ENCODE results near the gene PRRT2. TPM values are rescaled to one million over a fixed set of nuclear protein-coding genes. Genes with fewer than 3 reads are reported as not detected.

PRRT2 gene
- polyA plus RNA-seq, 2 of the 4 experiments (the other 2 are of a cell fraction): 0.25 to 0.44 TPM

DNA sequence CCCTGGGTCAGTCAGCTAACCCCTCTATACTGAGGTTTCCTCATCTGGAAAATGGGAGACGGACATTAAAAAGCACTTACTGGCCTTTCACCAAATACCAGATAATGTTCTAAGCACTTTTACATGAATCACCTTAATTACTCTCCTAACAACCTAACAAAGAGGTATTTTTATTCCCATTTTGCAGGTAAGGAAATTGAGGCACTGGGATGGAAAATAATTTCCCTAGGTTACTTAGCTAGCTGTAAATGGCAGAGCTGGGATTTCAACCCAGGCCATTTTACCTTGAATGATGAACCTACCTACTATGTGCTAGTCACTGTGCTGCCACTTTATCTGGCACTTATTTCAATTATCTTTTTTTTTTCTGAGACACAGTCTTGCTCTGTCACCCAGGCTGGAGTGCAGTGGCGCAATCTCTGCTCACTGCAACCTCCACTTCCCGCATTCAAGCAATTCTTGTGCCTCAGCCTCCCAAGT lies 17.7 kb upstream of the PRRT2 start:
- no peak overlapping the region for H3K27ac ChIP-seq
- no peak for DNase-seq (ENCODE audit: low read depth in 1 of 2, low spot score in 1 of 2)
- ChIA-PET POLR2A (interaction anchor here (0.6 kb wide), 1 partner anchor 10 kb away, joined by 3 read pairs; no protein-coding TSS in a partner anchor), CTCF (interaction anchor here (0.7 to 1.4 kb wide), 5 partner anchors 13 to 103 kb away, joined by 3 to 4 read pairs (median 3); no protein-coding TSS in a partner anchor)
- 97% methylated on average over 3 of the region's 3 CpGs for WGBS (ENCODE audit: missing lambda C conversion rate)
- ATAC-seq: no peak
- H3K4me1 ChIP-seq: peaks cover 20% of the 10 kb centered on the region
- TF ChIP-seq POLR2A (IDR thresholded peaks at IDR 0.05; ENCODE audit: low read length): no peak
- no peak for TF ChIP-seq CHD4 (IDR thresholded peaks at IDR 0.05; ENCODE audit: borderline replicate concordance)
- H3K4me2 ChIP-seq: no peak overlapping the region
- no peak for FAIRE-seq
- H3K9me3 ChIP-seq: no peaks in the 10 kb centered on the region
- no peak overlapping the region for H3K4me3 ChIP-seq

DNA sequence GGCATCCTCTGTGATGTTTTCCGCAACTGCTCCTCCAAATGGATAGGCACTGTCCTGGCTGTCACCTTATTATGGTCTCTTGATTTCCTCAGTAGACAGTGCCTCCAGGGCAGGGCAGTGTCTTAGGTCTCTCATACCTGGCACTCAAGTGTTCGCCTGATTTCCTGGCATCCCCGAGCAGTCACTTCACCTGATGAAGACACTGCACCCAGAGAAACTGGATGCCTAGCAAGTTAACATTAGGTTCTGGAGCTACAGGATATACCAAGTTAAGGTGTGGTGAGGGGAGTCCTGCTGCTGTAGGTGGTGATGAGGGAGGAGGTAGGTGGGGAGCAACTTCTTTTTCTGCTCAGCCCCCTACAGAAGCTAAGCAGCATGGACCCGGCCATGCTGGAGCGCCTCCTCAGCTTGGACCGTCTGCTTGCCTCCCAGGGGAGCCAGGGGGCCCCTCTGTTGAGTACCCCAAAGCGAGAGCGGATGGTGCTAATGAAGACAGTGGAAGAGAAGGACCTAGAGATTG lies 9.5 kb upstream of the PRRT2 start:
- POLR2A ChIA-PET: no interaction called here
- Histone ChIP-seq H3K4me2 (no peak overlapping the region), H3K27ac (no peak overlapping the region), H3K9me3 (no peaks in the 10 kb centered on the region), H3K4me1 (peaks cover 13% of the 10 kb centered on the region), H3K4me3 (no peak overlapping the region)
- CTCF ChIA-PET: interaction anchor here (0.8 to 7.2 kb wide), 7 partner anchors 12 to 102 kb away, joined by 3 to 54 read pairs (median 9); partner anchors contain the start of genes KIF22, MVP and PAGR1
- 91% methylated on average over 8 of the region's 8 CpGs for WGBS (ENCODE audit: missing lambda C conversion rate)
- TF ChIP-seq, protein P1, sequence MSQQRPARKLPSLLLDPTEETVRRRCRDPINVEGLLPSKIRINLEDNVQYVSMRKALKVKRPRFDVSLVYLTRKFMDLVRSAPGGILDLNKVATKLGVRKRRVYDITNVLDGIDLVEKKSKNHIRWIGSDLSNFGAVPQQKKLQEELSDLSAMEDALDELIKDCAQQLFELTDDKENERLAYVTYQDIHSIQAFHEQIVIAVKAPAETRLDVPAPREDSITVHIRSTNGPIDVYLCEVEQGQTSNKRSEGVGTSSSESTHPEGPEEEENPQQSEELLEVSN (IDR thresholded peaks at IDR 0.05; ENCODE audit: borderline replicate concordance, low read depth): no peak
- no peak for TF ChIP-seq KDM1A (IDR thresholded peaks at IDR 0.05; ENCODE audit: low read depth)
- no peak for TF ChIP-seq FOSB (CRISPR knock-in tag; IDR thresholded peaks at IDR 0.05)
- no peak for TF ChIP-seq KDM5A (IDR thresholded peaks at IDR 0.05)
- TF ChIP-seq ESRRA (IDR thresholded peaks at IDR 0.05; ENCODE audit: borderline replicate concordance, low read length): no peak
- TF ChIP-seq, protein P2, sequence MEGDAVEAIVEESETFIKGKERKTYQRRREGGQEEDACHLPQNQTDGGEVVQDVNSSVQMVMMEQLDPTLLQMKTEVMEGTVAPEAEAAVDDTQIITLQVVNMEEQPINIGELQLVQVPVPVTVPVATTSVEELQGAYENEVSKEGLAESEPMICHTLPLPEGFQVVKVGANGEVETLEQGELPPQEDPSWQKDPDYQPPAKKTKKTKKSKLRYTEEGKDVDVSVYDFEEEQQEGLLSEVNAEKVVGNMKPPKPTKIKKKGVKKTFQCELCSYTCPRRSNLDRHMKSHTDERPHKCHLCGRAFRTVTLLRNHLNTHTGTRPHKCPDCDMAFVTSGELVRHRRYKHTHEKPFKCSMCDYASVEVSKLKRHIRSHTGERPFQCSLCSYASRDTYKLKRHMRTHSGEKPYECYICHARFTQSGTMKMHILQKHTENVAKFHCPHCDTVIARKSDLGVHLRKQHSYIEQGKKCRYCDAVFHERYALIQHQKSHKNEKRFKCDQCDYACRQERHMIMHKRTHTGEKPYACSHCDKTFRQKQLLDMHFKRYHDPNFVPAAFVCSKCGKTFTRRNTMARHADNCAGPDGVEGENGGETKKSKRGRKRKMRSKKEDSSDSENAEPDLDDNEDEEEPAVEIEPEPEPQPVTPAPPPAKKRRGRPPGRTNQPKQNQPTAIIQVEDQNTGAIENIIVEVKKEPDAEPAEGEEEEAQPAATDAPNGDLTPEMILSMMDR (IDR thresholded peaks at IDR 0.05): no peak
- TF ChIP-seq, protein P3, sequence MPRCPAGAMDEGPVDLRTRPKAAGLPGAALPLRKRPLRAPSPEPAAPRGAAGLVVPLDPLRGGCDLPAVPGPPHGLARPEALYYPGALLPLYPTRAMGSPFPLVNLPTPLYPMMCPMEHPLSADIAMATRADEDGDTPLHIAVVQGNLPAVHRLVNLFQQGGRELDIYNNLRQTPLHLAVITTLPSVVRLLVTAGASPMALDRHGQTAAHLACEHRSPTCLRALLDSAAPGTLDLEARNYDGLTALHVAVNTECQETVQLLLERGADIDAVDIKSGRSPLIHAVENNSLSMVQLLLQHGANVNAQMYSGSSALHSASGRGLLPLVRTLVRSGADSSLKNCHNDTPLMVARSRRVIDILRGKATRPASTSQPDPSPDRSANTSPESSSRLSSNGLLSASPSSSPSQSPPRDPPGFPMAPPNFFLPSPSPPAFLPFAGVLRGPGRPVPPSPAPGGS (IDR thresholded peaks at IDR 0.05): no peak
- no peak for TF ChIP-seq HOXB13 (CRISPR knock-in tag; IDR thresholded peaks at IDR 0.05; ENCODE audit: low read depth)
- TF ChIP-seq CHD2 (IDR thresholded peaks at IDR 0.05; ENCODE audit: low read length, partially characterized antibody): no peak
- no peak for TF ChIP-seq BHLHE40 (IDR thresholded peaks at IDR 0.05; ENCODE audit: low read depth, low read length)
- no peak for TF ChIP-seq ZSCAN20 (CRISPR knock-in tag; IDR thresholded peaks at IDR 0.05)
- TF ChIP-seq, protein P4, sequence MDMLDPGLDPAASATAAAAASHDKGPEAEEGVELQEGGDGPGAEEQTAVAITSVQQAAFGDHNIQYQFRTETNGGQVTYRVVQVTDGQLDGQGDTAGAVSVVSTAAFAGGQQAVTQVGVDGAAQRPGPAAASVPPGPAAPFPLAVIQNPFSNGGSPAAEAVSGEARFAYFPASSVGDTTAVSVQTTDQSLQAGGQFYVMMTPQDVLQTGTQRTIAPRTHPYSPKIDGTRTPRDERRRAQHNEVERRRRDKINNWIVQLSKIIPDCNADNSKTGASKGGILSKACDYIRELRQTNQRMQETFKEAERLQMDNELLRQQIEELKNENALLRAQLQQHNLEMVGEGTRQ (IDR thresholded peaks at IDR 0.05): no peak
- TF ChIP-seq, protein P5, sequence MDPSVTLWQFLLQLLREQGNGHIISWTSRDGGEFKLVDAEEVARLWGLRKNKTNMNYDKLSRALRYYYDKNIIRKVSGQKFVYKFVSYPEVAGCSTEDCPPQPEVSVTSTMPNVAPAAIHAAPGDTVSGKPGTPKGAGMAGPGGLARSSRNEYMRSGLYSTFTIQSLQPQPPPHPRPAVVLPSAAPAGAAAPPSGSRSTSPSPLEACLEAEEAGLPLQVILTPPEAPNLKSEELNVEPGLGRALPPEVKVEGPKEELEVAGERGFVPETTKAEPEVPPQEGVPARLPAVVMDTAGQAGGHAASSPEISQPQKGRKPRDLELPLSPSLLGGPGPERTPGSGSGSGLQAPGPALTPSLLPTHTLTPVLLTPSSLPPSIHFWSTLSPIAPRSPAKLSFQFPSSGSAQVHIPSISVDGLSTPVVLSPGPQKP (IDR thresholded peaks at IDR 0.05; ENCODE audit: low read depth, low read length): no peak
- no peak for TF ChIP-seq CEBPB (IDR thresholded peaks at IDR 0.05)
- TF ChIP-seq TFCP2L1 (CRISPR knock-in tag; IDR thresholded peaks at IDR 0.05): no peak
- TF ChIP-seq, protein P6, sequence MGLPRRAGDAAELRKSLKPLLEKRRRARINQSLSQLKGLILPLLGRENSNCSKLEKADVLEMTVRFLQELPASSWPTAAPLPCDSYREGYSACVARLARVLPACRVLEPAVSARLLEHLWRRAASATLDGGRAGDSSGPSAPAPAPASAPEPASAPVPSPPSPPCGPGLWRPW (IDR thresholded peaks at IDR 0.05): no peak
- ATAC-seq: no peak
- DNase-seq (ENCODE audit: low read depth in 1 of 2, low spot score in 1 of 2): no peak
- no peak for FAIRE-seq
